GM23338 (cell line): ENCODE results near the gene CRTC1. TPM values are rescaled to one million over a fixed set of nuclear protein-coding genes. Genes with fewer than 3 reads are reported as not detected.

ENCODE experiments used
- ATAC-seq: fragments of 200-7000 bp; cut with Tn5 transposase; 3 replicates; pipeline ENCODE4 v1.9.1; 2020
- DNase-seq: peaks from one replicate; pipeline ENCODE4 v3.0.0-alpha.2; 2015; ENCODE audit warnings: low spot score
- H2AFZ ChIP-seq: fragments of 200-600 bp; sonication (generic); 2 replicates; pipeline ENCODE4 v1.8.0; 2016; ENCODE audit warnings: antibody characterized with exemption, mild to moderate bottlenecking, moderate library complexity
- H3F3A ChIP-seq: fragments of 200-600 bp; sonication (generic); replicated peaks from 2 replicates; pipeline ENCODE4 v1.8.0; 2017; ENCODE audit warnings: antibody characterized with exemption, mixed run types, low read depth
- H3K27ac ChIP-seq: fragments of 200-600 bp; sonication (generic); 2 replicates; pipeline ENCODE4 v1.6.1; 2016; ENCODE audit warnings: low read depth
- H3K27me3 ChIP-seq: fragments of 200-600 bp; sonication (generic); 2 replicates; pipeline ENCODE4 v1.8.0; 2016; ENCODE audit warnings: mild to moderate bottlenecking, mixed run types, moderate library complexity; ENCODE audit not compliant: insufficient read depth
- H3K36me3 ChIP-seq: fragments of 200-600 bp; sonication (generic); 2 replicates; pipeline ENCODE4 v1.8.0; 2016; ENCODE audit warnings: mild to moderate bottlenecking; ENCODE audit not compliant: insufficient read depth
- H3K4me1 ChIP-seq: fragments of 200-600 bp; sonication (generic); 2 replicates; pipeline ENCODE4 v1.8.0; 2016; ENCODE audit warnings: mild to moderate bottlenecking, moderate library complexity; ENCODE audit not compliant: insufficient read depth
- H3K4me2 ChIP-seq: fragments of 200-600 bp; sonication (generic); 2 replicates; pipeline ENCODE4 v1.7.1; 2017; ENCODE audit warnings: mixed run types
- H3K4me3 ChIP-seq: fragments of 200-600 bp; sonication (generic); 2 replicates; pipeline ENCODE4 v1.6.1; 2016; ENCODE audit warnings: mixed run types
- H3K79me2 ChIP-seq: fragments of 200-600 bp; sonication (generic); replicated peaks from 2 replicates; pipeline ENCODE4 v1.8.0; 2017; ENCODE audit warnings: mild to moderate bottlenecking; ENCODE audit not compliant: insufficient read depth
- H3K9me2 ChIP-seq: fragments of 200-600 bp; sonication (generic); 2 replicates; pipeline ENCODE4 v1.8.0; 2017; ENCODE audit not compliant: insufficient read depth
- H4K20me1 ChIP-seq: fragments of 200-600 bp; sonication (generic); replicated peaks from 2 replicates; pipeline ENCODE4 v1.8.0; 2017; ENCODE audit warnings: mild to moderate bottlenecking; ENCODE audit not compliant: insufficient read depth
- H3K27ac Mint-ChIP-seq: 2 replicates; pipeline ENCODE4 v1.8.0; 2020; ENCODE audit warnings: inconsistent platforms, mild to moderate bottlenecking, moderate library complexity, mixed read lengths
- H3K27me3 Mint-ChIP-seq: 3 replicates; pipeline ENCODE4 v1.8.0; 2022; ENCODE audit warnings: low read depth, mild to moderate bottlenecking, moderate library complexity, mixed read lengths, inconsistent platforms; ENCODE audit not compliant: insufficient read depth, poor library complexity
- H3K36me3 Mint-ChIP-seq: 3 replicates; pipeline ENCODE4 v1.8.0; 2021; ENCODE audit warnings: low read depth, mild to moderate bottlenecking, inconsistent platforms, moderate library complexity, mixed read lengths
- H3K4me1 Mint-ChIP-seq: 3 replicates; pipeline ENCODE4 v1.8.0; 2020; ENCODE audit warnings: mild to moderate bottlenecking, inconsistent platforms, mixed read lengths
- H3K4me3 Mint-ChIP-seq: 3 replicates; pipeline ENCODE4 v1.8.0; 2021; ENCODE audit warnings: moderate library complexity, mild to moderate bottlenecking, inconsistent platforms, mixed read lengths
- H3K9me3 Mint-ChIP-seq: 3 replicates; pipeline ENCODE4 v1.8.0; 2020; ENCODE audit warnings: moderate library complexity, mild to moderate bottlenecking, inconsistent platforms, mixed read lengths
- CTCF ChIP-seq, 2 experiments: fragments of 200-600 bp in 1 of 2; sonication (generic) in 1 of 2; conservative IDR thresholded peaks; 2 replicates each; pipeline versions ENCODE4 v1.5.1 to v1.6.1; 2016 to 2017; ENCODE audit warnings: antibody characterized with exemption in 2 of 2, low read depth in 2 of 2, mild to moderate bottlenecking in 2 of 2, moderate library complexity in 1 of 2
- EZH2phosphoT487 ChIP-seq: fragments of 200-600 bp; sonication (generic); IDR thresholded peaks from one replicate; pipeline ENCODE4 v1.8.1; 2018; ENCODE audit warnings: antibody characterized with exemption; ENCODE audit not compliant: unreplicated experiment
- JUNB ChIP-seq: IDR thresholded peaks from one replicate; pipeline ENCODE4 v1.6.1; 2016; ENCODE audit warnings: antibody characterized with exemption; ENCODE audit not compliant: unreplicated experiment
- NANOG ChIP-seq: IDR thresholded peaks from 2 replicates; pipeline ENCODE4 v1.6.1; 2016; ENCODE audit warnings: antibody characterized with exemption, borderline replicate concordance
- POLR2AphosphoS5 ChIP-seq: IDR thresholded peaks from 2 replicates; pipeline ENCODE4 v1.6.1; 2016; ENCODE audit warnings: antibody characterized with exemption, low read depth
- STAT1 ChIP-seq: IDR thresholded peaks from one replicate; pipeline ENCODE4 v1.6.1; 2016; ENCODE audit warnings: antibody characterized with exemption; ENCODE audit not compliant: unreplicated experiment
- ZNF114 ChIP-seq: fragments of 250-450 bp; sonication (Bioruptor Pico); IDR thresholded peaks from 2 replicates; pipeline ENCODE4 v1.5.0; 2020; ENCODE audit warnings: mild to moderate bottlenecking, moderate library complexity
- ZNF462 ChIP-seq: fragments of 250-450 bp; sonication (Bioruptor Pico); IDR thresholded peaks from 2 replicates; pipeline ENCODE4 v1.5.0; 2020; ENCODE audit warnings: mild to moderate bottlenecking, moderate library complexity
- polyA plus RNA-seq: library from polyadenylated mRNA; unstranded; fragments of >200 nt; fragmentation: Nextera tagmentation; extraction: Ambion mirVana; gene quantifications from 2 replicates; pipeline ENCODE4 v1.2.1, GENCODE V29; 2016
- total RNA-seq: library from RNA; depleted of rRNA; stranded (reverse); fragments of >200 nt; shearing (Covaris generic); gene quantifications from 2 replicates; pipeline ENCODE4 v1.2.3, GENCODE V29; 2014

Gene CRTC1
- total and polyA plus RNA-seq, 2 experiments from 2014 or later = 5.4 to 8.4 TPM

GRCh38 chr19:18672606-18673337, 10.7 kb upstream of the CRTC1 start:
- ATAC-seq = peak; percentile 60
- Histone ChIP-seq H2AFZ (no peak overlapping the region), H3K4me2 (no peak overlapping the region), H3K4me1 (peaks cover 7% of the 10 kb centered on the region; the same call in 1 of the 2 replicates), H3K27me3 (no peaks in the 10 kb centered on the region), H3K36me3 (no peaks in the 10 kb centered on the region), H4K20me1 (no peaks in the 10 kb centered on the region), H3K9me2 (no peaks in the 10 kb centered on the region), H3F3A (peaks cover 19% of the 10 kb centered on the region), H3K27ac (peak overlapping the region; percentile 84), H3K79me2 (no peaks in the 10 kb centered on the region), H3K4me3 (no peak overlapping the region)
- peak; percentile 59 for DNase-seq
- TF ChIP-seq EZH2phosphoT487 (no peak), NANOG (no peak), CTCF (conservative IDR thresholded peaks at IDR 0.05; ENCODE audit: low read depth in 2 of 2) (peak; percentile 39 to 75; a peak in 3 of 4 replicates)
- H3K9me3 Mint-ChIP-seq = no peaks in the 10 kb centered on the region
- no peak overlapping the region; the same call in 2 of the 3 replicates for H3K4me3 Mint-ChIP-seq
- H3K36me3 Mint-ChIP-seq = peaks cover 5% of the 10 kb centered on the region; the same call in 2 of the 3 replicates
- H3K27me3 Mint-ChIP-seq = peaks cover 14% of the 10 kb centered on the region
- H3K4me1 Mint-ChIP-seq = peaks cover 15% of the 10 kb centered on the region
- H3K27ac Mint-ChIP-seq = peak overlapping the region; percentile 81; the same call in 1 of the 2 replicates

- Mint-ChIP-seq H3K27me3 (peaks cover 18% of the 10 kb centered on the region), H3K4me3 (no peak overlapping the region), H3K9me3 (no peaks in the 10 kb centered on the region), H3K36me3 (peaks cover 3% of the 10 kb centered on the region; the same call in 1 of the 3 replicates), H3K4me1 (peaks cover 24% of the 10 kb centered on the region), H3K27ac (no peak overlapping the region)
- H3K27me3 ChIP-seq = no peaks in the 10 kb centered on the region
- H3K36me3 ChIP-seq = no peaks in the 10 kb centered on the region
- peaks cover 16% of the 10 kb centered on the region for H3K4me1 ChIP-seq
- no peak for ATAC-seq
- no peaks in the 10 kb centered on the region for H3K9me2 ChIP-seq
- H4K20me1 ChIP-seq = no peaks in the 10 kb centered on the region
- no peaks in the 10 kb centered on the region for H3K79me2 ChIP-seq
- no peak for DNase-seq
- no peak overlapping the region for H2AFZ ChIP-seq
- no peak for TF ChIP-seq EZH2phosphoT487
- no peak for TF ChIP-seq ZNF114 (CRISPR knock-in tag)
- TF ChIP-seq POLR2AphosphoS5 = no peak
- no peak for TF ChIP-seq STAT1
- TF ChIP-seq JUNB = no peak
- TF ChIP-seq ZNF462 (CRISPR knock-in tag) = no peak
- H3K27ac ChIP-seq = no peak overlapping the region
- H3F3A ChIP-seq = peaks cover 25% of the 10 kb centered on the region
- H3K4me2 ChIP-seq = no peak overlapping the region
- H3K4me3 ChIP-seq = no peak overlapping the region
Observed at GRCh38 chr19:18674616-18675015, 8.9 kb upstream of the CRTC1 start.
